GM21529 (cell line): ENCODE results near the gene CBFB.

Experiments
- ATAC-seq: cut with Tn5 transposase; IDR thresholded peaks from one replicate; pipeline ENCODE4 v1.9.1; 2021; ENCODE audit not compliant: unreplicated experiment

CBFB gene

GRCh38 chr16:67016681-67017420 lies 12.1 kb upstream of the CBFB start:
- no peak for ATAC-seq

- no peak for ATAC-seq
Measured at GRCh38 chr16:67017421-67017750, 11.6 kb upstream of the CBFB start.

GRCh38 chr16:67017810-67018488 lies 11.0 kb upstream of the CBFB start:
- peak; percentile 87 for ATAC-seq

- no peak for ATAC-seq
Measured at GRCh38 chr16:67019171-67019570, 9.8 kb upstream of the CBFB start.

- ATAC-seq: no peak
Measured at GRCh38 chr16:67021321-67021720, 7.6 kb upstream of the CBFB start.

GRCh38 chr16:67022531-67023214 lies 6.3 kb upstream of the CBFB start:
- ATAC-seq: no peak

GRCh38 chr16:67023689-67024088 lies 5.3 kb upstream of the CBFB start:
- no peak for ATAC-seq

- no peak for ATAC-seq
Measured at GRCh38 chr16:67024384-67025209, 4.4 kb upstream of the CBFB start.

- ATAC-seq: no peak
Measured at GRCh38 chr16:67025210-67025550, 3.8 kb upstream of the CBFB start.

GRCh38 chr16:67026570-67026969 lies 2.4 kb upstream of the CBFB start:
- ATAC-seq: no peak

GRCh38 chr16:67027046-67027445 lies 1.9 kb upstream of the CBFB start:
- no peak for ATAC-seq

GRCh38 chr16:67028167-67028695 lies 718 bp upstream of the CBFB start:
- ATAC-seq: no peak

- ATAC-seq: peak; percentile 38
Measured at GRCh38 chr16:67029254-67030096, 526 bp downstream of the CBFB start.

- no peak for ATAC-seq
Measured at GRCh38 chr16:67030221-67030962, 1.4 kb downstream of the CBFB start.

- ATAC-seq: no peak
Measured at GRCh38 chr16:67034487-67034886, 5.5 kb downstream of the CBFB start.

GRCh38 chr16:67035364-67035763 lies 6.4 kb downstream of the CBFB start:
- ATAC-seq: no peak

- no peak for ATAC-seq
Measured at GRCh38 chr16:67036323-67036741, 7.4 kb downstream of the CBFB start.

- no peak for ATAC-seq
Measured at GRCh38 chr16:67039260-67040020, 10.5 kb downstream of the CBFB start.

- no peak for ATAC-seq
Measured at GRCh38 chr16:67040166-67040565, 11.2 kb downstream of the CBFB start.
